Sigmoid colon (tissue), 7 donors: ENCODE data around the gene USP53. TPM values are rescaled to one million over a fixed set of nuclear protein-coding genes. Genes with fewer than 3 reads are reported as not detected.
A peak's percentile ranks its signal among the peaks of the same experiment; 100 is the strongest.

Experiments
- DNase-seq: peaks from one replicate; pipeline ENCODE4 v3.0.0-alpha.2; 2019
- H3K27ac ChIP-seq, 4 donors: fragments of 200-600 bp; sonication (generic); one replicate each; pipeline ENCODE4 v1.5.1; 2016 to 2019; ENCODE audit warnings: mild to moderate bottlenecking in 1 of 4
- H3K27me3 ChIP-seq, 3 donors: fragments of 200-600 bp; sonication (generic); one replicate each; pipeline ENCODE4 v1.5.1; 2019; ENCODE audit warnings: mild to moderate bottlenecking in 1 of 3
- H3K36me3 ChIP-seq, 4 donors: fragments of 200-600 bp; sonication (generic); one replicate each; pipeline ENCODE4 v1.5.1; 2016 to 2019
- H3K4me1 ChIP-seq, 4 donors: fragments of 200-600 bp; sonication (generic); one replicate each; pipeline ENCODE4 v1.5.1; 2017 to 2019
- H3K4me3 ChIP-seq, 4 donors: fragments of 200-600 bp; sonication (generic); one replicate each; pipeline ENCODE4 v1.5.1; 2017 to 2019; ENCODE audit warnings: mild to moderate bottlenecking in 2 of 4, moderate library complexity in 1 of 4
- H3K9me3 ChIP-seq, 4 donors: fragments of 200-600 bp in 3 of 4; sonication (generic) in 3 of 4; one replicate each; pipeline versions ENCODE4 v1.5.1 to v1.6.1; 2013 to 2019
- EP300 ChIP-seq, 4 donors: sonication (generic); formaldehyde crosslinking; IDR thresholded peaks; one replicate each; pipeline ENCODE4 v1.6.1; 2017; ENCODE audit warnings: antibody characterized with exemption in 4 of 4
- POLR2A ChIP-seq, 2 donors: fragments of 450-650 bp; IDR thresholded peaks; one replicate each; pipeline ENCODE4 v1.6.1; 2016; ENCODE audit warnings: antibody characterized with exemption in 2 of 2, mild to moderate bottlenecking in 2 of 2, moderate library complexity in 2 of 2
- POLR2AphosphoS5 ChIP-seq, 4 donors: sonication (generic); formaldehyde crosslinking; IDR thresholded peaks; one replicate each; pipeline ENCODE4 v1.6.1; 2017; ENCODE audit warnings: antibody characterized with exemption in 4 of 4
- WGBS, 2 donors: extraction: QIAGEN DNeasy Blood & Tissue Kit; methylation state at CpG; one replicate each; pipeline ENCODE4 v1.1.7; 2013; 5-methylcytosine and 5-hydroxymethylcytosine counted together
- intact Hi-C: fragments of 100-400 bp; cut with DNase I; formaldehyde crosslinking; loops from one replicate; pipeline ENCODE4 v1.15.1; 2023
- polyA plus RNA-seq, 3 donors: library from polyadenylated mRNA; stranded (reverse); fragments of 200-250 nt; gene quantifications; one replicate each; pipeline ENCODE4 v1.2.3, GENCODE V29; 2013
- total RNA-seq, 4 donors: library from RNA; depleted of rRNA; stranded (reverse); fragments of >200 nt; gene quantifications; one replicate each; pipeline ENCODE4 v1.1.0, GENCODE V29; 2016
- TF ChIP-seq, protein P1 (sequence below), 4 experiments: fragments of 450-650 bp in 3 of 4; fragments of 200-600 bp in 1 of 4; IDR thresholded peaks; one replicate each; pipeline ENCODE4 v1.5.1; 2016 to 2019; ENCODE audit warnings: antibody characterized with exemption in 4 of 4, mild to moderate bottlenecking in 3 of 4, moderate library complexity in 2 of 4
- donor health status: healthy with polysubstance abuse.
- donor health status: Bipolar disorder and iron deficiency.
- donor health status: healthy.

The USP53 gene
- total and polyA plus RNA-seq, 7 donors: 22.6 to 64.0 (median 34.7) TPM

GRCh38 chr4:119197772-119198212 is 14.7 kb upstream of the USP53 start:
- Histone ChIP-seq H3K27me3 (no peaks in the 10 kb centered on the region), H3K27ac (no peak overlapping the region), H3K4me1 (no peaks in the 10 kb centered on the region), H3K36me3 (no peaks in the 10 kb centered on the region), H3K9me3 (no peaks in the 10 kb centered on the region), H3K4me3 (no peak overlapping the region)
- WGBS, 2 donors: 92 to 93% methylated on average over 11 of the region's 11 CpGs
- TF ChIP-seq, protein P1, sequence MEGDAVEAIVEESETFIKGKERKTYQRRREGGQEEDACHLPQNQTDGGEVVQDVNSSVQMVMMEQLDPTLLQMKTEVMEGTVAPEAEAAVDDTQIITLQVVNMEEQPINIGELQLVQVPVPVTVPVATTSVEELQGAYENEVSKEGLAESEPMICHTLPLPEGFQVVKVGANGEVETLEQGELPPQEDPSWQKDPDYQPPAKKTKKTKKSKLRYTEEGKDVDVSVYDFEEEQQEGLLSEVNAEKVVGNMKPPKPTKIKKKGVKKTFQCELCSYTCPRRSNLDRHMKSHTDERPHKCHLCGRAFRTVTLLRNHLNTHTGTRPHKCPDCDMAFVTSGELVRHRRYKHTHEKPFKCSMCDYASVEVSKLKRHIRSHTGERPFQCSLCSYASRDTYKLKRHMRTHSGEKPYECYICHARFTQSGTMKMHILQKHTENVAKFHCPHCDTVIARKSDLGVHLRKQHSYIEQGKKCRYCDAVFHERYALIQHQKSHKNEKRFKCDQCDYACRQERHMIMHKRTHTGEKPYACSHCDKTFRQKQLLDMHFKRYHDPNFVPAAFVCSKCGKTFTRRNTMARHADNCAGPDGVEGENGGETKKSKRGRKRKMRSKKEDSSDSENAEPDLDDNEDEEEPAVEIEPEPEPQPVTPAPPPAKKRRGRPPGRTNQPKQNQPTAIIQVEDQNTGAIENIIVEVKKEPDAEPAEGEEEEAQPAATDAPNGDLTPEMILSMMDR (IDR thresholded peaks at IDR 0.05): no peak
- TF ChIP-seq POLR2AphosphoS5 (IDR thresholded peaks at IDR 0.05): no peak
- intact Hi-C loops: no loop called here
- DNase-seq: no peak

- TF ChIP-seq, protein P1 (IDR thresholded peaks at IDR 0.05): no peak
- TF ChIP-seq POLR2AphosphoS5 (IDR thresholded peaks at IDR 0.05) (no peak), EP300 (IDR thresholded peaks at IDR 0.05) (no peak), POLR2A (IDR thresholded peaks at IDR 0.05) (no peak)
- no peak for DNase-seq
- no peaks in the 10 kb centered on the region for H3K9me3 ChIP-seq
- H3K27ac ChIP-seq: peak overlapping the region in 3 of 4 donors; percentile 2 to 63 (median 2)
- H3K36me3 ChIP-seq: no peaks in the 10 kb centered on the region
- H3K4me1 ChIP-seq: peaks cover 0 to 3% (median 0%) of the 10 kb centered on the region in 4 donors
- no peaks in the 10 kb centered on the region for H3K27me3 ChIP-seq
- WGBS, 2 donors: 77 to 89% methylated on average over 4 of the region's 4 CpGs
- intact Hi-C loops: no loop called here
- no peak overlapping the region for H3K4me3 ChIP-seq
Observed at GRCh38 chr4:119204916-119205315, 7.6 kb upstream of the USP53 start.

DNA sequence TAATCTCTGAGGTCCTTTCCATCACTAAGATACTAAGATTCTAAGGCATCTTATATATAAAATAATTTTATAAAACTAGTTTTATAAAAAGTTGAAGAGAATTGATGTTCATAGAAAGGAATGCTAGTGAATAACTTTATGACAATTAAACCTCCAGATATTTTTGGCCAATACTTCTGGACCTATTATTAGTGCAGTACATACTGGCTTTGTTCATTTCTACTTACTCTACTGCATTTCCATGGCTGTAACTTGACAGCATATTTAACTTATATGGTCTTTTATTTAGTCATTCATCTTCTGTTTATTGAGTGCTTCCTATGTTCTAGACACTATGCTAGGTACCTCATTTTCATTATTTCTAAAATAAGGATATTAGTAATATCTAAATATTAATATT is 6.8 kb upstream of the USP53 start:
- DNase-seq: no peak
- Histone ChIP-seq H3K27me3 (no peaks in the 10 kb centered on the region), H3K4me3 (no peak overlapping the region), H3K9me3 (no peaks in the 10 kb centered on the region), H3K4me1 (peaks cover 0 to 3% (median 0%) of the 10 kb centered on the region in 4 donors), H3K27ac (peak overlapping the region in 2 of 4 donors; percentile 34 to 63), H3K36me3 (no peaks in the 10 kb centered on the region)
- intact Hi-C loops: no loop called here
- TF ChIP-seq, protein P1 (IDR thresholded peaks at IDR 0.05): no peak
- no peak for TF ChIP-seq POLR2A (IDR thresholded peaks at IDR 0.05)
- no peak for TF ChIP-seq POLR2AphosphoS5 (IDR thresholded peaks at IDR 0.05)
- TF ChIP-seq EP300 (IDR thresholded peaks at IDR 0.05): no peak

- no peaks in the 10 kb centered on the region for H3K27me3 ChIP-seq
- no peaks in the 10 kb centered on the region for H3K9me3 ChIP-seq
- peaks cover 0 to 3% (median 0%) of the 10 kb centered on the region in 4 donors for H3K4me1 ChIP-seq
- no peak for DNase-seq
- peak overlapping the region in 3 of 4 donors; percentile 1 to 63 (median 18) for H3K27ac ChIP-seq
- H3K36me3 ChIP-seq: no peaks in the 10 kb centered on the region
- TF ChIP-seq POLR2A (IDR thresholded peaks at IDR 0.05) (no peak), POLR2AphosphoS5 (IDR thresholded peaks at IDR 0.05) (peak in 1 of 4 donors; percentile 30)
- TF ChIP-seq, protein P1 (IDR thresholded peaks at IDR 0.05): no peak
- 66 to 72% methylated on average over 1 of the region's 1 CpG for WGBS, 2 donors
- intact Hi-C loops: no loop called here
- H3K4me3 ChIP-seq: no peak overlapping the region
Observed at GRCh38 chr4:119206178-119206577, 6.3 kb upstream of the USP53 start.

DNA sequence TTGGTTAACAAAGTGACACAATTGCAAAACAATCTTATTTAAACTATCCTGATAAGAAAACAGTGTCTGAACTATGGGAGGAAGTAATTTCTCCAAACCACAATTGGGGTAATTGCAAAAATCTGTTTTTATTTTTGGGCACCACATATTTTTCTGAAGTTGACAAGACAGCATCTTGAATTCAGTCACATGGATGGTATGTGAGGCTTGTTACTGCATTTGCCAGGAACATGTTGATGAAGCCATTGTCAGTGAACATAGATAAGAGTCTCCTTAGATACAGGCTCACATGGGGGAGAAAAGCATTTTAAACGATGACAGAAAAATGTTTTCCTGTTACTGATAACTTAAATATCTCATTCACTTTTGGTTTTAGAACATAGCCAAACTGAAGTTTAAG is 5.5 kb upstream of the USP53 start:
- WGBS, 2 donors: 10 to 53% methylated on average over 1 of the region's 1 CpG
- TF ChIP-seq, protein P1 (IDR thresholded peaks at IDR 0.05): no peak
- TF ChIP-seq POLR2AphosphoS5 (IDR thresholded peaks at IDR 0.05) (no peak), POLR2A (IDR thresholded peaks at IDR 0.05) (no peak), EP300 (IDR thresholded peaks at IDR 0.05) (no peak)
- Histone ChIP-seq H3K27ac (no peak overlapping the region), H3K4me1 (peaks cover 0 to 3% (median 0%) of the 10 kb centered on the region in 4 donors), H3K36me3 (no peaks in the 10 kb centered on the region), H3K4me3 (no peak overlapping the region), H3K27me3 (no peaks in the 10 kb centered on the region), H3K9me3 (no peaks in the 10 kb centered on the region)
- intact Hi-C loops: no loop called here
- DNase-seq: no peak
